Measurements from ENCODE around the gene NR6A1.
"Not testable (repeated sequence)": the region's sequence is repeated elsewhere in the genome, so short reads cannot be mapped to it uniquely, and the experiment has no call there.

NR6A1 gene

GRCh38 chr9:124652615-124653393, 118.3 kb downstream of the NR6A1 start:
- DNase-seq: no peak

GRCh38 chr9:124652203-124652602, 118.9 kb downstream of the NR6A1 start:
- no peak for DNase-seq

GRCh38 chr9:124645274-124645673, 125.8 kb downstream of the NR6A1 start:
- DNase-seq: no peak

GRCh38 chr9:124639637-124640036, 131.5 kb downstream of the NR6A1 start:
- DNase-seq: no peak

GRCh38 chr9:124635285-124635684, 135.8 kb downstream of the NR6A1 start:
- DNase-seq: no peak

- peak in 1 of 5 experiments; percentile 31 for DNase-seq
Measured at GRCh38 chr9:124632077-124632621, 139.0 kb downstream of the NR6A1 start.

- DNase-seq: no peak
Measured at GRCh38 chr9:124631326-124631725, 139.8 kb downstream of the NR6A1 start.

- DNase-seq: peak in 1 of 5 experiments; percentile 30
Measured at GRCh38 chr9:124629600-124629999, 141.5 kb downstream of the NR6A1 start.

GRCh38 chr9:124628741-124629140, 142.4 kb downstream of the NR6A1 start:
- DNase-seq: no peak

- no peak for DNase-seq
Measured at GRCh38 chr9:124626276-124626675, 144.8 kb downstream of the NR6A1 start.

- DNase-seq: peak in 1 of 5 experiments; percentile 87
Measured at GRCh38 chr9:124625087-124625486, 146.0 kb downstream of the NR6A1 start.

GRCh38 chr9:124624735-124624992, 146.4 kb downstream of the NR6A1 start:
- peak in 1 of 5 experiments; percentile 14 for DNase-seq

- no peak for DNase-seq
Measured at GRCh38 chr9:124623966-124624734, 147.0 kb downstream of the NR6A1 start.

- DNase-seq: no peak
Measured at GRCh38 chr9:124622882-124623281, 148.2 kb downstream of the NR6A1 start.

GRCh38 chr9:124621371-124622328, 149.5 kb downstream of the NR6A1 start:
- DNase-seq: peak in 1 of 5 experiments; percentile 24

GRCh38 chr9:124618476-124618875, 152.6 kb downstream of the NR6A1 start:
- no peak for DNase-seq

GRCh38 chr9:124617477-124618141, 153.5 kb downstream of the NR6A1 start:
- DNase-seq: peak; percentile 6 to 69 (median 34)

- no peak for DNase-seq
Measured at GRCh38 chr9:124616961-124617360, 154.2 kb downstream of the NR6A1 start.

- DNase-seq: not testable (repeated sequence)
Measured at GRCh38 chr9:124615840-124616239, 155.3 kb downstream of the NR6A1 start.

GRCh38 chr9:124615100-124615742, 155.9 kb downstream of the NR6A1 start:
- no peak for DNase-seq

GRCh38 chr9:124613849-124614248, 157.3 kb downstream of the NR6A1 start:
- no peak for DNase-seq

GRCh38 chr9:124611106-124611505, 160.0 kb downstream of the NR6A1 start:
- no peak for DNase-seq
